GM12872 (cell line): Measurements from ENCODE around the gene TRPV2.

Experiments
- CTCF ChIP-seq: IDR thresholded peaks from 3 replicates; pipeline ENCODE4 v1.5.1; 2011; ENCODE audit warnings: low read depth, mild to moderate bottlenecking, low read length, moderate library complexity; ENCODE audit not compliant: insufficient read depth

TRPV2 gene

GRCh38 chr17:16406742-16407674 lies 8.4 kb upstream of the TRPV2 start:
- peak; percentile 21; the same call in 1 of the 3 replicates for TF ChIP-seq CTCF

GRCh38 chr17:16407911-16408588 lies 7.3 kb upstream of the TRPV2 start:
- no peak for TF ChIP-seq CTCF

GRCh38 chr17:16417399-16417798 lies 2.0 kb downstream of the TRPV2 start:
- TF ChIP-seq CTCF = no peak

- TF ChIP-seq CTCF = no peak
Measured at GRCh38 chr17:16417896-16418684, 2.7 kb downstream of the TRPV2 start.

GRCh38 chr17:16418685-16419068 lies 3.3 kb downstream of the TRPV2 start:
- TF ChIP-seq CTCF = no peak

- no peak for TF ChIP-seq CTCF
Measured at GRCh38 chr17:16419074-16419928, 3.9 kb downstream of the TRPV2 start.
